ENCODE measurements around the gene REXO5.

The REXO5 gene

DNA sequence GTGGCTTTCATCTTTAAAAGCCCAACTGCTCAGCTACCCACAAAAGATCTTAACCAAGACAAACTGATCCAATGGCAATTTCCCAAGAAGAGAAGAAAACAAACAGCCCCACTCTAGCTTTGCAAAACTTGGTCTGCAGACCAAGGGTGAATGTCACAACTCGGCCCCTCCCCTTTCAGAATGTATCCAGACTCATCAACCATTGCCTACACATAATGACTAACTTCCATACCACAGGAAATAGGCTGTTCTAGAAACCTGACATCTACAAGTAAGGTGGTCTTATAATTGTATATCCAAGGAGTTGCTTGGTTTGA, 77.9 kb downstream of the REXO5 start:
- TF ChIP-seq SIN3A (IDR thresholded peaks at IDR 0.05; ENCODE audit: borderline replicate concordance, insufficient read depth, low read length) (no peak), POLR2AphosphoS5 (IDR thresholded peaks at IDR 0.05; ENCODE audit: low read depth, low read length) (no peak), FOXP2 (optimal IDR thresholded peaks at IDR 0.05; ENCODE audit: borderline replicate concordance, extremely low read depth, extremely low read length, insufficient read depth) (no peak), TAF1 (IDR thresholded peaks at IDR 0.05; ENCODE audit: borderline replicate concordance, insufficient read depth, low read length) (no peak)
- TF ChIP-seq, protein P1, sequence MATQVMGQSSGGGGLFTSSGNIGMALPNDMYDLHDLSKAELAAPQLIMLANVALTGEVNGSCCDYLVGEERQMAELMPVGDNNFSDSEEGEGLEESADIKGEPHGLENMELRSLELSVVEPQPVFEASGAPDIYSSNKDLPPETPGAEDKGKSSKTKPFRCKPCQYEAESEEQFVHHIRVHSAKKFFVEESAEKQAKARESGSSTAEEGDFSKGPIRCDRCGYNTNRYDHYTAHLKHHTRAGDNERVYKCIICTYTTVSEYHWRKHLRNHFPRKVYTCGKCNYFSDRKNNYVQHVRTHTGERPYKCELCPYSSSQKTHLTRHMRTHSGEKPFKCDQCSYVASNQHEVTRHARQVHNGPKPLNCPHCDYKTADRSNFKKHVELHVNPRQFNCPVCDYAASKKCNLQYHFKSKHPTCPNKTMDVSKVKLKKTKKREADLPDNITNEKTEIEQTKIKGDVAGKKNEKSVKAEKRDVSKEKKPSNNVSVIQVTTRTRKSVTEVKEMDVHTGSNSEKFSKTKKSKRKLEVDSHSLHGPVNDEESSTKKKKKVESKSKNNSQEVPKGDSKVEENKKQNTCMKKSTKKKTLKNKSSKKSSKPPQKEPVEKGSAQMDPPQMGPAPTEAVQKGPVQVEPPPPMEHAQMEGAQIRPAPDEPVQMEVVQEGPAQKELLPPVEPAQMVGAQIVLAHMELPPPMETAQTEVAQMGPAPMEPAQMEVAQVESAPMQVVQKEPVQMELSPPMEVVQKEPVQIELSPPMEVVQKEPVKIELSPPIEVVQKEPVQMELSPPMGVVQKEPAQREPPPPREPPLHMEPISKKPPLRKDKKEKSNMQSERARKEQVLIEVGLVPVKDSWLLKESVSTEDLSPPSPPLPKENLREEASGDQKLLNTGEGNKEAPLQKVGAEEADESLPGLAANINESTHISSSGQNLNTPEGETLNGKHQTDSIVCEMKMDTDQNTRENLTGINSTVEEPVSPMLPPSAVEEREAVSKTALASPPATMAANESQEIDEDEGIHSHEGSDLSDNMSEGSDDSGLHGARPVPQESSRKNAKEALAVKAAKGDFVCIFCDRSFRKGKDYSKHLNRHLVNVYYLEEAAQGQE (IDR thresholded peaks at IDR 0.05; ENCODE audit: insufficient read depth in 1 of 2, low read depth in 2 of 2, low read length in 2 of 2): no peak

DNA sequence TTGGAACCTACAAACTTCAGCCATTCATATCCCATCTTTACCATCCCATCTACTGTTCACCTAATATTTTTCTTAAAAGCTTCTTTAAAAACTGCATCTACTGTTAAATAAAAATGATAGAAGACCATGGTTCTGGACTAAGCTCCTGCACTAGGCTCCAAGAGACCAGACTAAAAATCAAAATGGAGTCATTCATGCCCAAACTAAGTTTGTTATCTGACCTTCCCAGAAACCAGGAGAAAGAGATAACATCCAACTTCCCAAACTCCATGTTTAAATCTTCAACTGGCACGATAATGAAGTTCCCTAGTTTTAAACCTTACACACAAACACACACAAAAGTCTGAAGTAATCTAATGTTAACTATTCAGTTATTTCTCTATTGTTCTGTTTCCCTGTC, 80.0 kb downstream of the REXO5 start:
- TF ChIP-seq, protein P1 (IDR thresholded peaks at IDR 0.05; ENCODE audit: insufficient read depth in 1 of 2, low read depth in 2 of 2, low read length in 2 of 2): no peak
- no peak for TF ChIP-seq FOXP2 (optimal IDR thresholded peaks at IDR 0.05; ENCODE audit: borderline replicate concordance, extremely low read depth, extremely low read length, insufficient read depth)
- TF ChIP-seq POLR2AphosphoS5 (IDR thresholded peaks at IDR 0.05; ENCODE audit: low read depth, low read length): no peak
- TF ChIP-seq TAF1 (IDR thresholded peaks at IDR 0.05; ENCODE audit: borderline replicate concordance, insufficient read depth, low read length): no peak
- no peak for TF ChIP-seq SIN3A (IDR thresholded peaks at IDR 0.05; ENCODE audit: borderline replicate concordance, insufficient read depth, low read length)

DNA sequence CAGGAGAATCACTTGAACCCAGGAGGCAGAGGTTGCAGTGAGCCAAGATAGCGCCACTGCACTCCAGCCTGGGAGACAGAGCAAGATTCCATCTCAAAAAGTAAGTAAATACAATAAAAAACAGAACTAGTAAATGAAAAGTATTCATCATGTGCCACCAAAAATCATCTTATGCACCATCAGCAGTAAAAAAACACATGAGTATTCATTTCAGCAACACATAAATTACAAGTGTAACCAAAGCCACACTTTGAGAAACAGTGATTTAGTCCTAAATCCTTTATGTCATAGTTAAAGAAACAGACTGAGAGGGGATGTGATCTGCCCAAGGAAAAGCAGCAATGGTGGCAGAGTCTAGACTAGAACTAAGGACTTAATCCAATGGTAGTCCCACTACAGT, 80.9 kb downstream of the REXO5 start:
- TF ChIP-seq POLR2AphosphoS5 (IDR thresholded peaks at IDR 0.05; ENCODE audit: low read depth, low read length) (no peak), SIN3A (IDR thresholded peaks at IDR 0.05; ENCODE audit: borderline replicate concordance, insufficient read depth, low read length) (no peak), TAF1 (IDR thresholded peaks at IDR 0.05; ENCODE audit: borderline replicate concordance, insufficient read depth, low read length) (no peak), FOXP2 (optimal IDR thresholded peaks at IDR 0.05; ENCODE audit: borderline replicate concordance, extremely low read depth, extremely low read length, insufficient read depth) (no peak)
- TF ChIP-seq, protein P1 (IDR thresholded peaks at IDR 0.05; ENCODE audit: insufficient read depth in 1 of 2, low read depth in 2 of 2, low read length in 2 of 2): no peak

DNA sequence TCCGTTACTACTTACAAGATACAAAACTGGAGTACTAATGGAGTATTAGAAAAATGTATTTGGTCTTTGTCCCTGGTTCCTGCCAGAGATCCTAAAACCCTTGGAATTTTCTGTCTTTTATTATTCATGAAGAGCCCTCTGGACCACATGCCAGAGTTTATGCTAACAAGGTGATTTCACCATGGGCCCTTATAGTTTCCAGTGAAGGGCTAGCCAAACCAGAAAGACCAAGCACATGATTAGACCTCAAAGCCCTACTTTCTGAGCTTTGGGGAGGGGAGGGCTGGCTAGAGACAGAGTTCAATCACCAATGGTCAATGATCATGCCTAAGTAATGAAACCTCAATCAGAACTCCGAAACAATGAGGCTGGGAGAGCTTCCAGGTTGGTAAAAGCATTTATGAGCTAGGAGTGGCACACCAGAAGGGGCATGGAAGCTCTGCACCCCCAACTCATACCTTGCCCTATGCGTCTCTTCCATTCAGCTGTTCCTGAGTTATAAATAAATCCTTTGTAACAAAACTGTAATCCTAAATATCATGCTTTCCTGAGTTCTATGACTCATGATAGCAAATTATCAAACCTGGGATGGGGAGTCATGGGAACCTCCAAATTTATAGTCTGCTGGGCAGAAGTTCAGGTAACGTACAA, 83.4 kb downstream of the REXO5 start:
- TF ChIP-seq SIN3A (IDR thresholded peaks at IDR 0.05; ENCODE audit: borderline replicate concordance, insufficient read depth, low read length): no peak
- TF ChIP-seq, protein P1 (IDR thresholded peaks at IDR 0.05; ENCODE audit: insufficient read depth in 1 of 2, low read depth in 2 of 2, low read length in 2 of 2): no peak
- no peak for TF ChIP-seq FOXP2 (optimal IDR thresholded peaks at IDR 0.05; ENCODE audit: borderline replicate concordance, extremely low read depth, extremely low read length, insufficient read depth)
- no peak for TF ChIP-seq POLR2AphosphoS5 (IDR thresholded peaks at IDR 0.05; ENCODE audit: low read depth, low read length)
- TF ChIP-seq TAF1 (IDR thresholded peaks at IDR 0.05; ENCODE audit: borderline replicate concordance, insufficient read depth, low read length): no peak

All from PFSK-1 (cell line).